GM21825 (cell line): ENCODE measurements around the gene SIK3.

Source experiments
- ATAC-seq: cut with Tn5 transposase; IDR thresholded peaks from one replicate; pipeline ENCODE4 v1.9.1; 2021; ENCODE audit warnings: mild to moderate bottlenecking, moderate library complexity; ENCODE audit not compliant: unreplicated experiment

SIK3 gene

GRCh38 chr11:116973270-116973669, 125.0 kb downstream of the SIK3 start:
- ATAC-seq = no peak

GRCh38 chr11:116972691-116973090, 125.5 kb downstream of the SIK3 start:
- ATAC-seq = no peak

- no peak for ATAC-seq
Observed at GRCh38 chr11:116970485-116971292, 127.5 kb downstream of the SIK3 start.

- ATAC-seq = no peak
Observed at GRCh38 chr11:116969694-116970093, 128.5 kb downstream of the SIK3 start.

GRCh38 chr11:116964269-116964668, 134.0 kb downstream of the SIK3 start:
- no peak for ATAC-seq

- no peak for ATAC-seq
Observed at GRCh38 chr11:116963813-116964212, 134.4 kb downstream of the SIK3 start.

- no peak for ATAC-seq
Observed at GRCh38 chr11:116962108-116962507, 136.1 kb downstream of the SIK3 start.

- no peak for ATAC-seq
Observed at GRCh38 chr11:116960930-116961329, 137.3 kb downstream of the SIK3 start.

- no peak for ATAC-seq
Observed at GRCh38 chr11:116958246-116958645, 140.0 kb downstream of the SIK3 start.

GRCh38 chr11:116955949-116956348, 142.3 kb downstream of the SIK3 start:
- no peak for ATAC-seq

GRCh38 chr11:116955548-116955947, 142.7 kb downstream of the SIK3 start:
- ATAC-seq = no peak

GRCh38 chr11:116953530-116954285, 144.5 kb downstream of the SIK3 start:
- no peak for ATAC-seq

- no peak for ATAC-seq
Observed at GRCh38 chr11:116951762-116952161, 146.5 kb downstream of the SIK3 start.

GRCh38 chr11:116950210-116950609, 148.0 kb downstream of the SIK3 start:
- ATAC-seq = no peak

- no peak for ATAC-seq
Observed at GRCh38 chr11:116948391-116948790, 149.8 kb downstream of the SIK3 start.

- no peak for ATAC-seq
Observed at GRCh38 chr11:116946414-116946813, 151.8 kb downstream of the SIK3 start.

- no peak for ATAC-seq
Observed at GRCh38 chr11:116939499-116939898, 158.7 kb downstream of the SIK3 start.

GRCh38 chr11:116938471-116939070, 159.7 kb downstream of the SIK3 start:
- ATAC-seq = no peak

- no peak for ATAC-seq
Observed at GRCh38 chr11:116936754-116937446, 161.3 kb downstream of the SIK3 start.

- no peak for ATAC-seq
Observed at GRCh38 chr11:116935514-116935913, 162.7 kb downstream of the SIK3 start.

- no peak for ATAC-seq
Observed at GRCh38 chr11:116935089-116935488, 163.1 kb downstream of the SIK3 start.
